Measurements from ENCODE around the gene C2orf74. TPM values are rescaled to one million over a fixed set of nuclear protein-coding genes. Genes with fewer than 3 reads are reported as not detected.

The C2orf74 gene
- polyA plus RNA-seq, 3 donors, result 3.0 to 18.2 (median 12.0) TPM

- Histone ChIP-seq H3K79me2 (ENCODE audit: insufficient read depth, low read length) (peaks cover 28% of the 10 kb centered on the region), H4K20me1 (ENCODE audit: insufficient read depth, low read length) (peaks cover 25% of the 10 kb centered on the region), H3K36me3 (replicated peaks in 1 of 2; ENCODE audit: control insufficient read depth in 1 of 2, insufficient read depth in 2 of 2, low read length in 2 of 2) (peaks cover 98% of the 10 kb centered on the region in 2 donors), H2AFZ (ENCODE audit: insufficient read depth, low read depth, low read length, poor library complexity, severe bottlenecking) (no peak overlapping the region), H3K9ac (ENCODE audit: insufficient read depth, low read length, poor library complexity, severe bottlenecking) (no peak overlapping the region), H3K4me2 (replicated peaks; ENCODE audit: extremely low read depth, low read length, poor library complexity, severe bottlenecking) (no peak overlapping the region), H3K9me3 (replicated peaks in 1 of 2; ENCODE audit: control insufficient read depth in 1 of 2, insufficient read depth in 1 of 2, low read length in 2 of 2) (no peaks in the 10 kb centered on the region), H3K4me3 (replicated peaks in 1 of 3; ENCODE audit: low read depth in 2 of 3, low read length in 3 of 3) (no peak overlapping the region), H3K27ac (ENCODE audit: low read depth in 1 of 2, low read length in 2 of 2) (no peak overlapping the region), H3K27me3 (ENCODE audit: control insufficient read depth in 2 of 2, insufficient read depth in 2 of 2, low read length in 2 of 2) (no peaks in the 10 kb centered on the region), H3K4me1 (ENCODE audit: control insufficient read depth in 1 of 2, insufficient read depth in 2 of 2, low read length in 2 of 2) (peaks cover 0 to 2% of the 10 kb centered on the region in 2 donors)
- intact Hi-C loops (cut with micrococcal nuclease), result no loop called here
- no peak for DNase-seq
- H3K36me3 Mint-ChIP-seq, result peaks cover 93 to 99% of the 10 kb centered on the region in 2 donors
- TF ChIP-seq CTCF (IDR thresholded peaks at IDR 0.05), result no peak
- no peak overlapping the region for H3K4me3 Mint-ChIP-seq
- no peaks in the 10 kb centered on the region for H3K9me3 Mint-ChIP-seq
- no peaks in the 10 kb centered on the region for H3K27me3 Mint-ChIP-seq (ENCODE audit: low read depth in 3 of 3)
- peak overlapping the region in 3 of 7 donors; percentile 16 to 47 (median 42) for H3K27ac Mint-ChIP-seq
- peaks cover 13% of the 10 kb centered on the region for H3K4me1 Mint-ChIP-seq
These were observed 23.3 kb downstream of the C2orf74 start for GRCh38 chr2:61185231-61185728.

GRCh38 chr2:61187085-61187484 lies 25.1 kb downstream of the C2orf74 start:
- DNase-seq, result no peak
- Mint-ChIP-seq H3K9me3 (no peaks in the 10 kb centered on the region), H3K4me1 (no peaks in the 10 kb centered on the region), H3K36me3 (peaks cover 88 to 96% of the 10 kb centered on the region in 2 donors), H3K4me3 (no peak overlapping the region), H3K27ac (no peak overlapping the region), H3K27me3 (ENCODE audit: low read depth in 3 of 3) (no peaks in the 10 kb centered on the region)
- H3K36me3 ChIP-seq (replicated peaks in 1 of 2; ENCODE audit: control insufficient read depth in 1 of 2, insufficient read depth in 2 of 2, low read length in 2 of 2), result peaks cover 95 to 96% of the 10 kb centered on the region in 2 donors
- H3K4me1 ChIP-seq (ENCODE audit: control insufficient read depth in 1 of 2, insufficient read depth in 2 of 2, low read length in 2 of 2), result no peaks in the 10 kb centered on the region
- no peak overlapping the region for H3K4me2 ChIP-seq (replicated peaks; ENCODE audit: extremely low read depth, low read length, poor library complexity, severe bottlenecking)
- no CpG with 5 or more reads among the region's 4 CpGs for WGBS (ENCODE audit: insufficient coverage)
- no peaks in the 10 kb centered on the region for H3K27me3 ChIP-seq (ENCODE audit: control insufficient read depth in 2 of 2, insufficient read depth in 2 of 2, low read length in 2 of 2)
- no peaks in the 10 kb centered on the region for H3K9me3 ChIP-seq (replicated peaks in 1 of 2; ENCODE audit: control insufficient read depth in 1 of 2, insufficient read depth in 1 of 2, low read length in 2 of 2)
- no peak overlapping the region for H3K27ac ChIP-seq (ENCODE audit: low read depth in 1 of 2, low read length in 2 of 2)
- H2AFZ ChIP-seq (ENCODE audit: insufficient read depth, low read depth, low read length, poor library complexity, severe bottlenecking), result no peak overlapping the region
- intact Hi-C loops (cut with micrococcal nuclease), result no loop called here
- no peak overlapping the region for H3K9ac ChIP-seq (ENCODE audit: insufficient read depth, low read length, poor library complexity, severe bottlenecking)
- H3K79me2 ChIP-seq (ENCODE audit: insufficient read depth, low read length), result peaks cover 10% of the 10 kb centered on the region
- no peak overlapping the region for H3K4me3 ChIP-seq (replicated peaks in 1 of 3; ENCODE audit: low read depth in 2 of 3, low read length in 3 of 3)
- H4K20me1 ChIP-seq (ENCODE audit: insufficient read depth, low read length), result peaks cover 16% of the 10 kb centered on the region
- TF ChIP-seq CTCF (IDR thresholded peaks at IDR 0.05), result no peak
